GM18861 (cell line): Measurements from ENCODE around the gene CCDC82.
A peak's percentile ranks its signal among the peaks of the same experiment; 100 is the strongest.
"Not testable (repeated sequence)": the region's sequence is repeated elsewhere in the genome, so short reads cannot be mapped to it uniquely, and the experiment has no call there.

ENCODE experiments used
- ATAC-seq: cut with Tn5 transposase; IDR thresholded peaks from one replicate; pipeline ENCODE4 v1.9.1; 2021; ENCODE audit not compliant: unreplicated experiment

CCDC82 gene

DNA sequence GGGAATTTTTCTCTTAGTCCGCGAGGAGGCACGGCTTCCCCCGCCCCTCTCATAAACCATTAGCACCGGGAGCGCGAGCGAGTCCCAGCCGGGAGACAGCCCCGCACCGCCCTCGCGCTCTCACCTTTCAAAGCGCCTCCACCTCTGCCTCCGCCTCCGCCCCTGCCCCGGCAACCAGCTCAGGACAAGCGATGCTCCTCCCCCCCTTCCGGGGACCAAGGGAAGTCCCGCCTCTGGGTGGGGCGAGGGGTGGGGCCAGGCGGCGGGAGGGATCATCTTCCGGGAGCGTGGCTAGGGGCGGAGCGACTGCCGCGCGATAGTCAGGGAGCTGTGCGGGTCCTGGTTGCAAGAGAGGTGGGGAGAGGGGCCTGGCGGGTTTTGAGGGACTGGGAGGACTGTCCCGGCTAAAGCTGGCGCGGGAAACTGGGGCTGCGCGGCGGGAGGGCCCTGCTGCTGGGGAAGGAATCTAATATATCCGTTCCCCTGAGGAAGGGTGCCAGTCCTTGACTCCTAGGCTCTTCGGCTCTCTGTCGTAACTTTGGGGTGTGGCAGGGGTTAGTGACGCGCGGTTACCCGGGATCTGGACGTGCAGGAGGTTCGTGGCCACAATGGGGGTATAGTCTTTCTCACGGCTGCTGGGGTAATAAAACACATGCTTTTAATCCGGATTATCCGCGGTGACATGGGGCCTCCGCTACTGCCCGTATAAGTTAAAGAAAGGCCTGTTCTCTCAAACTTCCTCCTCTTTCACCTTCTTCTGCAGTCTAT, at the start of gene CCDC82, which contains the start of gene JRKL:
Gene CCDC82, minus strand, starts transcription at position 193 of the 768 bp plus-strand sequence. CDS start 5,165 bp downstream, outside the sequence.
Gene JRKL, plus strand, starts transcription at position 294 of the 768 bp plus-strand sequence. CDS start 637 bp downstream, outside the sequence.
- peak; percentile 83 for ATAC-seq

GRCh38 chr11:96432654-96433053, 42.9 kb upstream of the CCDC82 start:
- ATAC-seq: not testable (repeated sequence)

GRCh38 chr11:96430668-96431067, 41.0 kb upstream of the CCDC82 start:
- ATAC-seq: no peak

GRCh38 chr11:96424693-96425092, 35.0 kb upstream of the CCDC82 start:
- ATAC-seq: no peak

DNA sequence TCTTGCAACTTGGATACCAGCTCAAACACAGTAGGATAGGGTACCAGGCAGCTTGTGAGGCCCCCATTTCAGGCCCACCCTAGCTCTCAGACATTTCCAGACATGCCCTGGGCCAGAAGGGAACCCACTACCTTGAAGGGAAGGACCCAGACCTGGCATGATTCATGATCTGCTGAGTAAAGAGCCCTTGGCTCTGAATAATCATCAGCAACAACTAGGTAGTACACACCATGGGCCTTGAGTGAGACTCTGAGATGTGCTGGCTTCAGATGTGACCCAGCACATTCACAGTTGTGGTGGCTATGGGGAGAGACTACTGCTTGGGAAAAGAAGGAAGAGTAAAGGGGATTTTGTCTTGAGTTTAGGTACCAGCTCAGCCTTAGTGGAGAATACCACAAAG, 23.7 kb upstream of the CCDC82 start:
- no peak for ATAC-seq

GRCh38 chr11:96412761-96413381, 23.2 kb upstream of the CCDC82 start:
- no peak for ATAC-seq

DNA sequence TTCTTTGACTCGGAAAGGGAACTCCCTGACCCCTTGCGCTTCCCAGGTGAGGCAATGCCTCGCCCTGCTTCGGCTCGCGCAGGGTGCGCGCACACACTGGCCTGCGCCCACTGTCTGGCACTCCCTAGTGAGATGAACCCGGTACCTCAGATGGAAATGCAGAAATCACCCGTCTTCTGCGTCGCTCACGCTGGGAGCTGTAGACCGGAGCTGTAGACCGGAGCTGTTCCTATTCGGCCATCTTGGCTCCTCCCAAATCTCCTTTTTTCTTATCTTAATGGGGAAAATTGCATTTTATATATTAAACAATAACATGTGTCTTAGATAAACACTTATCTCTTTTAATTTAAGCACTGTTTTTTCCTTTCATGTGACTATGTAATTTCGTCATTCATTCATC, 21.7 kb upstream of the CCDC82 start:
- ATAC-seq: not testable (repeated sequence)

- ATAC-seq: no peak
Observed at GRCh38 chr11:96400697-96401096, 11.0 kb upstream of the CCDC82 start.

DNA sequence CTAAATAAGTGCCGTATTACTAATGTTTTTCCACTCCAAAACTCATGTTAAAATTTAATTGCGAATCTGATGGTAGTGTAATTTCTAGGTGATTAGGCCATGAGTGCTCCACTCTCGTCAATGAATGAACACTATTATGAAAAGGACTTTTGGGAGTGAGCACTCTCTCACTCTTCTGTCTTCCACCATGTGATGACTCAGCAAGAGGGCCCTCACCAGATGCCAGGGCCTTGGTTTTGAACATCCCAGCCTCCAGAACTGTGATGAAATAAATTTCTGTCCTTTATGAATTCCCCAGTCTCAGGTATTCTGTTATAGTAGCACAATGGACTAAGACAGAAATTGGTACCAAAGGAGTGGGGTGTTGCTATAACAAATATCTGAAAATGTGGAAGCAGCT, 8.2 kb upstream of the CCDC82 start:
- ATAC-seq: no peak

- ATAC-seq: no peak
Observed at GRCh38 chr11:96396637-96397036, 6.9 kb upstream of the CCDC82 start.

DNA sequence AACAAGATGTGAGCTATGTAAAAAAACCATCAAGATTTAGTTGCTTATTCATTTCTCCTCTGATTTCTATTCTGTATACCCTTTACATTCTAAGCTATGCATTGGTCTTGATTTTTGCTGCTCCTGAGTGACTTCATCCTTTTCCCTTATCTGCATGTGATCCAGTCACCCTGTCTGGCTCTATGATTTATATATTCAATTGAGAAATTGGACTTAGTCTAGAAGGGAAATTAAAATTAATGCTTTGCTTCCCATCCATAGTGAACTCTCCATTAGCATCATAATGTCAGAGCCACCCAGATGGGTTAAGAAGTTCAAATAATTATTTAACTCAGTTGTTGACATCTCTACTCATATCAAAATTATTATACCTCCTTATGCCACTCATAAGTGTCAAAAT, 5.1 kb upstream of the CCDC82 start:
- no peak for ATAC-seq

DNA sequence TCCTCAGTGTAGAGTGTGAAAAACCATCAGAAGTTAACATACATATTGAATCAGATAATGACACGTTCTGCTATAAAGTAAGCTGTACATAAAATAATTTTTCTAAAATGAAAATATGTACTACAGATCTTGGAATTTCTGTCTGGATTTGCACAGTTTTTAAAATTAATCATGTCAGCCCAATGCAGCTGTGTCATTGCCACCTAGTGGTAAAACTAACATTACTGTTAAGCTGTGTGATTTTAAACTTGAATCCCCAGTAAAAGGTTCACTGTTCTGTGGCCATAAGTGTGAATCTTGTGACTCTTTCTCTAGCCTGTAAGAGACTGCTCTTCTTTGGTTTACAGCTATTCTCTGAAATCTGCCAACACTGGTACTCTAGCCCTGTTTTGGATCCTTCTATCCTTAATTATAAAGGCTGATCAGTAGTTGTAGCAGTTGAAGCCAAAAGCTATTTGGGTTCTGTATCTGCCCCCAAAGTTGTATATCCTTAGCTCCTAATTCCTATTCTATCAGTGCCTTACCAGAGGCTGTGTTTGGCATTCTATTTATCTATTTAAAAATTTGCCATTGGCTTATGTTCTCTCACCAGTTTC, 4.1 kb upstream of the CCDC82 start:
- peak; percentile 20 for ATAC-seq

DNA sequence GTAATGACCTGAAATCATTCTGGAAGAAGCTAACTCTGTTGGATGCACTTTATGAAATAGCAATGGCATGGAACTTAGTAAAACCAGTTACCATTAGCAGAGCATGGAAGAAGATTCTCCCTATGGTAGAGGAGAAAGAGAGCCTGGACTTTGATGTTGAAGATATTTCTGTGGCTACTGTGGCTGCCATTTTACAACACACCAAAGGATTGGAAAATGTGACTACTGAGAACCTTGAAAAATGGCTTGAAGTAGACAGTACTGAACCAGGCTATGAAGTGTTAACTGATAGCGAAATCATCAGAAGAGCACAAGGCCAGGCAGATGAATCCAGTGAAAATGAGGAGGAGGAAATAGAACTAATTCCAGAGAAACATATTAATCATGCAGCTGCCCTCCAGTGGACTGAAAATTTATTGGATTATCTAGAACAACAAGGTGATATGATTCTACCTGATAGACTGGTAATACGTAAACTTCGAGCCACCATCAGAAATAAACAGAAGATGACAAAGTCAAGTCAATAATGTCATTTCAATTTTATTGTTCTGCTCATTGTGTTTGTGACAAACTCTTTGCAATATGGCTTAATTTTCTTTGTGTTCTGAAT, 2.1 kb upstream of the CCDC82 start:
- ATAC-seq: no peak

GRCh38 chr11:96390488-96390792, 728 bp upstream of the CCDC82 start:
- no peak for ATAC-seq

DNA sequence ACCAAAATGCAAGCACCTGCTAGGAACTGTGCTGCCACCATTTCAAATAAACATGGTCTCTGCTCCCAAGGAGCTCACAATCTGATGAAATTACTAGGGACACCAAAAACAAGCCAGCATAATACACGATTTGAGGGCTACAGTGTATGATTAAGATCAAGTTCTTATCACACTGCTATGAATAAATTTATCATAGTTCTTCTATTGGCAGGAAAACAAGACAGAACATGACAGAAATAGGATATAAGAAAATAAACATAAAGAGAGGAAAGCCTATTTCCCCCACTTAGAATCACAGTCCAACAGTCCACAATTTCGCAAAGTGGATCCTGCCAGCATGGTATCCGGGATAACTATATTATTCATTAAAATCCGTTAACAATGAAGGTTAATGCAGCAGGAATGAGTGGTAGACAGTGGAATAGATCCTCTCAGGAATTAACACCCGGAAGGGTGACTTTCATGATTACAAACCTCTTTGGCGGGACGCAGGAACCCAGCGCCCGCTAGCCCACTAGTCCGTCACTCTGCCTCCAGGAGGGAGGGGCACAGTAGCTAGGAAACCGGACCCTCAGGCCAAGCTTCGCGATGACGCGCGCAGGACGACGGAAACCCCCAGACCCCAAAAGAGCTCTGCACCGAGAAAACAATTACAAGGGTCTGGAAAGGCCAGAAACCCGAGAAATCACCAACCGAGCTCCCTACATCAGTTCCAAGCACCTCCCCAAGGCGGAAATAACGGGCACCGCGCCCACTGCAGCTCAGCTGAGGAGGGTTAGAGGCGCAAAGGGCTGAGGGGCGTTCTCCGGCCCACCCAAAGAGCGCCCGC, 607 bp downstream of the CCDC82 start:
- peak; percentile 34 for ATAC-seq

DNA sequence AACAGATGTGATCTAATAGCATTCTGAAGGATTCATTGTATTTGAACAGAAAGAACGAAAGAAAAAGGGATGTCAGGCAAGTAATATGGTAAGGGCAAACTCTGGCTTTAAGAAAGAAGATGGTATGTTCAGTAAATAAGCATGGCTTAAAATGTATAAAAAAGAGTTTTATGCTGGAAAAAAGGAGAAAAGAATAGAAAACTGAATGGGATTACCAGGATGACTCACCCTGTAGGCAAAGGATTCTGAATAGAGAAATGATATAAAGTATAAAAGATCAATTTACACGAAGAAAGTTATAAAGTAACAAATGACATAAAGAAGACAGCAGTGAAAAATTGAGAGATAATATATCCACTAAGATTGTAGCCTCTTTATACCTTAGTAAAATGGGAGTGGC, 4.5 kb downstream of the CCDC82 start:
- ATAC-seq: no peak

- ATAC-seq: no peak
Observed at GRCh38 chr11:96384156-96384555, 5.6 kb downstream of the CCDC82 start.

DNA sequence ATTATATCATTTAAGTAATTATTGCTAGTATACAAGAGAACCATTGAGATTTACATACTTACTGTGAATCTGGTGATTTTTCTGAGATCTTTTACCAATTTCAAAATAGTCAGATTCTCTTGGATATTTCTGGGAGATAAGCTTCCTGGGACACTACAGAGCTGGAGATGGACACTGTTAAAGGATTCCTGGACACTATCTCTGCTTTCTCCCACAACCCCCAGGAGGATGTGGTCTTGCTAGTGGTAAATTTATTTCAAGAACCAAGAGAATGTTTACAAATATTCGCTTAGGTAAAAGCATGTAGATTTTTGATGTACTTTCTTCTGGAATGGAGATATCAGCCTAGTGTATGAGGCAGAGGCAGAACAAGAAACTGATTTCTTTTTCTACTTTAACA, 12.9 kb downstream of the CCDC82 start:
- no peak for ATAC-seq

GRCh38 chr11:96373826-96374225, 15.9 kb downstream of the CCDC82 start:
- ATAC-seq: no peak

DNA sequence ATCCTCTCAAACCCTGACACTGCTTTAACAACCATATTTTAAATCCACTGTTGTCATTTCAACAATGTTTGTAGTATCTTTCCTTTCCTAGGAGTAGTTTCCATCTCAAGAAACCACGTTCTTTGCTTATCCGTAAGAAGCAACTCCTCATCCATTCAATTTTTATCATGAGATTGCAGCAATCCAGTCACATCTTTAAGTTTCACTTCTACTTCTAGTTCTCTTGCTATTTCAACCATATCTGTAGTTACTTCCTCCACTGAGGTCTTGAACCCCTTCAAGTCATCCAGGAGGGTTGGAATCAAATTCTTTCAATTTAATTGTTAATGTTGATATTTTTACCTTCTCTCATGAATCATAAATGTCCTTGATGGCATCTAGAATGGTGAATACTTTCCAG, 22.4 kb downstream of the CCDC82 start:
- ATAC-seq: no peak

DNA sequence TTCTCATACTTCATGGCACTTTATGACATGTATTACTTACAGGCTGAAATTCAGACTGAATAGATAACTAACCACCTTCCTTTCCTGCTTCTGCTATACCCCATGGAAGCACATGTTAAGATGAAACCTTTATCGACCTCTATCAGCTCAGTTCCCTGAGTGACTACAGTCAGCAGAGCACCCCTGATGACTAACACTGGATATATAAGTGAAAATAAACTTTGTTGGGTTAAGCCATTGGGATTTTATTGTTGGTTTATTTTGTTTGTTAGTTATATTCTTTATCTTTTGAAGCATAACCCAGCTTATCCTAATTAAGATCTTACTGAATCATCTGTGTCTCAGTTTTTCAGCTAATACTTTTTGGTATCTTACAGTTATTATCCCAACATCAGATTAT, 23.7 kb downstream of the CCDC82 start:
- no peak for ATAC-seq
